ENCODE results near the gene ZNF680. TPM values are rescaled to one million over a fixed set of nuclear protein-coding genes. Genes with fewer than 3 reads are reported as not detected.

Gene ZNF680
- total RNA-seq, 1 donor from 2014 or later = 9.1 TPM

DNA sequence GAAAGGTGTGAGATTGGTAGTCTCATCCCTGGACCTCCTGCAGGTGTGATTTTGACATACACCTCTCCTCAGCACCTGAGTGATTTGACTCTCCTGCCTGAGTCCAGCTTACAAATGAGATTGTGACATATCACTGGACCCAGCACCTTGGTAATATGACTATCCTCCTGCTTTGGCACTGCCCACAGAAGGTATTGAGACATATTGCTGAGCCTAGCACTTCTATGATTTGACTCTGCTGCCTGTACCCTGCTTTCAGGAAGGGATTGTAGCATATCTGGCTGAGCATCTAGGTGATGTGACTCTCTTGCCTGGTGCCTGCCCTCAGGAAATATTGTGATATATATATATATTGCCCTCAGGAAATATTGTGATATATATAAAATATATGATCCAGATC, 43.5 kb upstream of the ZNF680 start:
- no peak overlapping the region for H3K27ac Mint-ChIP-seq (ENCODE audit: unreplicated experiment)
- no peak overlapping the region for H3K4me3 Mint-ChIP-seq (ENCODE audit: unreplicated experiment)
- no peaks in the 10 kb centered on the region for H3K4me1 Mint-ChIP-seq (ENCODE audit: unreplicated experiment)
- no peak for TF ChIP-seq CTCF (IDR thresholded peaks at IDR 0.05)
- no peaks in the 10 kb centered on the region for H3K36me3 Mint-ChIP-seq (ENCODE audit: unreplicated experiment)
- no peaks in the 10 kb centered on the region for H3K27me3 Mint-ChIP-seq (ENCODE audit: unreplicated experiment)
- H3K9me3 Mint-ChIP-seq (ENCODE audit: unreplicated experiment) = peaks cover 47% of the 10 kb centered on the region
- no peak for DNase-seq (ENCODE audit: extremely low spot score, unreplicated experiment)

DNA sequence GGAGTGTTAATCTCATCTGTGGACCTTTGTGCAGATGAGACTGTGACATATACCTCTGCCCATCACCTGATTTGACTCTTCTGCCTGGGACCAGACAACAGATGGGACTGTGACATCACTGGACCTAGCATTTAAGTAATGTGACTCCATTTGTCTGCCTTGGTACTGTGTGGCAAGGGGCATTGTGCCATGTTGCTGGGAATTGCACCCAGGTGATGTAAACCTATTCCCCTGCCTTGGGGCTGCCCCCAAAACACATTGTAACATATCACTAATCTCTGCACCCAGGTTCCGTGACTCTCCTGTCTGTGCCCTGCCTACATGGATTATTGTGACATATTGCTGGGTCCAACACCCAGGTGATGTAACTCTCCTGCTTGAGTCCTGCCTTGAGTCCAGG, 40.4 kb upstream of the ZNF680 start:
- Mint-ChIP-seq H3K36me3 (ENCODE audit: unreplicated experiment) (no peaks in the 10 kb centered on the region), H3K4me3 (ENCODE audit: unreplicated experiment) (no peak overlapping the region), H3K27me3 (ENCODE audit: unreplicated experiment) (no peaks in the 10 kb centered on the region), H3K27ac (ENCODE audit: unreplicated experiment) (no peak overlapping the region), H3K9me3 (ENCODE audit: unreplicated experiment) (peaks cover 57% of the 10 kb centered on the region), H3K4me1 (ENCODE audit: unreplicated experiment) (no peaks in the 10 kb centered on the region)
- DNase-seq (ENCODE audit: extremely low spot score, unreplicated experiment) = no peak
- TF ChIP-seq CTCF (IDR thresholded peaks at IDR 0.05) = no peak

DNA sequence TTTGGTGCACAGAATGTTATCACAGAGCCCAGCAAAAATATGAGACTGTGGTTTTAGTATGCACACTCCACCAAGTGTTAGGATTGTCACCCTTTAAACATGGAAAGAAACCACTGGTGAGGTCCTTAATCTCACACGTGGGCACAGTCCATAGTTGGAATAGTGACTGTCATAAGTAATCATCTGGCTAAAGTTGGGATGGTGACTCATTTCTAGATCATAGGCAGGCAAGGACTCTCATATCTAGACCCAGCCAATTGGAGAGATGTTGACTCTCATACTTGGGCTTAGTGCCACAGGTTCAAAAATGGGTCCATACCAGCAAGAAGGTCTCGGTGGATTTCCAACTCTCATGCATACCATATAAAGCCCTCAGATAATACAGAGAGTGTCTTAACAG, 39.6 kb upstream of the ZNF680 start:
- Mint-ChIP-seq H3K4me3 (ENCODE audit: unreplicated experiment) (no peak overlapping the region), H3K9me3 (ENCODE audit: unreplicated experiment) (peaks cover 52% of the 10 kb centered on the region), H3K27me3 (ENCODE audit: unreplicated experiment) (no peaks in the 10 kb centered on the region), H3K36me3 (ENCODE audit: unreplicated experiment) (no peaks in the 10 kb centered on the region), H3K27ac (ENCODE audit: unreplicated experiment) (no peak overlapping the region), H3K4me1 (ENCODE audit: unreplicated experiment) (no peaks in the 10 kb centered on the region)
- no peak for TF ChIP-seq CTCF (IDR thresholded peaks at IDR 0.05)
- no peak for DNase-seq (ENCODE audit: extremely low spot score, unreplicated experiment)

- no peak for DNase-seq (ENCODE audit: extremely low spot score, unreplicated experiment)
- Mint-ChIP-seq H3K27me3 (ENCODE audit: unreplicated experiment) (no peaks in the 10 kb centered on the region), H3K4me1 (ENCODE audit: unreplicated experiment) (no peaks in the 10 kb centered on the region), H3K9me3 (ENCODE audit: unreplicated experiment) (peaks cover 52% of the 10 kb centered on the region), H3K27ac (ENCODE audit: unreplicated experiment) (no peak overlapping the region), H3K4me3 (ENCODE audit: unreplicated experiment) (no peak overlapping the region), H3K36me3 (ENCODE audit: unreplicated experiment) (no peaks in the 10 kb centered on the region)
- TF ChIP-seq CTCF (IDR thresholded peaks at IDR 0.05) = no peak
Observed at GRCh38 chr7:64602086-64602485, 39.2 kb upstream of the ZNF680 start.

- no peaks in the 10 kb centered on the region for H3K36me3 Mint-ChIP-seq (ENCODE audit: unreplicated experiment)
- H3K27me3 Mint-ChIP-seq (ENCODE audit: unreplicated experiment) = no peaks in the 10 kb centered on the region
- H3K27ac Mint-ChIP-seq (ENCODE audit: unreplicated experiment) = no peak overlapping the region
- DNase-seq (ENCODE audit: extremely low spot score, unreplicated experiment) = no peak
- no peaks in the 10 kb centered on the region for H3K4me1 Mint-ChIP-seq (ENCODE audit: unreplicated experiment)
- no peak for TF ChIP-seq CTCF (IDR thresholded peaks at IDR 0.05)
- H3K4me3 Mint-ChIP-seq (ENCODE audit: unreplicated experiment) = no peak overlapping the region
- peaks cover 34% of the 10 kb centered on the region for H3K9me3 Mint-ChIP-seq (ENCODE audit: unreplicated experiment)
Observed at GRCh38 chr7:64599359-64599758, 36.5 kb upstream of the ZNF680 start.

All from osteocyte (in vitro differentiated cells).